Measurements from ENCODE around the gene PRELID1.

PRELID1 gene

GRCh38 chr5:177314376-177315342 is 11.1 kb downstream of the PRELID1 start:
- no peak for DNase-seq

GRCh38 chr5:177315411-177315810 is 11.8 kb downstream of the PRELID1 start:
- no peak for DNase-seq

GRCh38 chr5:177316005-177316404 is 12.4 kb downstream of the PRELID1 start:
- DNase-seq = no peak

GRCh38 chr5:177317959-177318377 is 14.4 kb downstream of the PRELID1 start:
- peak; percentile 81 for DNase-seq

GRCh38 chr5:177319913-177320588 is 16.5 kb downstream of the PRELID1 start:
- peak; percentile 34 for DNase-seq

- DNase-seq = no peak
Observed at GRCh38 chr5:177320879-177321278, 17.3 kb downstream of the PRELID1 start.

GRCh38 chr5:177325868-177326381 is 22.3 kb downstream of the PRELID1 start:
- no peak for DNase-seq

GRCh38 chr5:177327539-177328522 is 24.2 kb downstream of the PRELID1 start:
- peak; percentile 34 for DNase-seq

- no peak for DNase-seq
Observed at GRCh38 chr5:177328545-177329231, 25.1 kb downstream of the PRELID1 start.

- DNase-seq = no peak
Observed at GRCh38 chr5:177329883-177330282, 26.3 kb downstream of the PRELID1 start.

- DNase-seq = no peak
Observed at GRCh38 chr5:177330991-177331842, 27.6 kb downstream of the PRELID1 start.

- DNase-seq = no peak
Observed at GRCh38 chr5:177332031-177332895, 28.7 kb downstream of the PRELID1 start.

GRCh38 chr5:177332896-177333260 is 29.3 kb downstream of the PRELID1 start:
- DNase-seq = no peak

GRCh38 chr5:177333420-177334154 is 30.0 kb downstream of the PRELID1 start:
- no peak for DNase-seq

GRCh38 chr5:177334155-177334551 is 30.6 kb downstream of the PRELID1 start:
- no peak for DNase-seq

GRCh38 chr5:177334781-177335700 is 31.4 kb downstream of the PRELID1 start:
- no peak for DNase-seq

GRCh38 chr5:177335701-177336065 is 32.1 kb downstream of the PRELID1 start:
- no peak for DNase-seq

- DNase-seq = peak; percentile 23
Observed at GRCh38 chr5:177336112-177336511, 32.5 kb downstream of the PRELID1 start.

Measured in CD4-positive, alpha-beta T cell treated with Interleukin-12 subunit alpha and Interleukin-12 subunit beta, for 1 hour (primary cell).